Suprapubic skin (tissue), 4 donors: ENCODE results near the gene ROBO1.

Source experiments
- EP300 ChIP-seq: sonication (generic); formaldehyde crosslinking; IDR thresholded peaks from one replicate; pipeline ENCODE4 v1.6.1; 2017; ENCODE audit warnings: antibody characterized with exemption
- POLR2A ChIP-seq, 2 donors: fragments of 450-650 bp; IDR thresholded peaks; one replicate each; pipeline ENCODE4 v1.6.1; 2017; ENCODE audit warnings: antibody characterized with exemption in 2 of 2, mild to moderate bottlenecking in 2 of 2, moderate library complexity in 2 of 2
- POLR2AphosphoS5 ChIP-seq, 3 donors: sonication (generic); formaldehyde crosslinking; IDR thresholded peaks; one replicate each; pipeline ENCODE4 v1.6.1; 2017; ENCODE audit warnings: antibody characterized with exemption in 3 of 3
- TF ChIP-seq, protein P1 (sequence below), 2 donors: fragments of 200-600 bp in 1 of 2; fragments of 450-650 bp in 1 of 2; sonication (generic) in 1 of 2; IDR thresholded peaks; one replicate each; pipeline ENCODE4 v1.5.1; 2016 to 2019; ENCODE audit warnings: antibody characterized with exemption in 2 of 2, mild to moderate bottlenecking in 1 of 2, moderate library complexity in 1 of 2

DNA sequence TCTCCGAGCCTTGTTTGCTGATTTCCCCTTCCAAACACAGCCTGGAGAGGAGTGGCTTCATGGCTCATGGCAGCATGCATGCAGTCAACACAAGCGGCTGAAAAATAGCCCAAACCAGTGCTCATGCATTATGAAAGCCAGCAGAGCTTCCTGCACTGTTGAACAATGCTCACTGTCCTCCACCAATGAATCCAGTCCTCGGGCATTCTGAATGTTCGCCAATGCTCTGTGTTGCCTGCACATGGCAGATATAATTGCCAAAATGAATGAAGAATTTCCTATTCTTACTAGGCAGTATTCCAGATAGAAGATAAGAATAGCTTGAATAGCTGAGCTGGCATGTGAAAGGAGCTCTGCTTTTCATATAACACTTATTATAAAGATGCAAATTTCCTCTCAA is 252.7 kb downstream of the ROBO1 start:
- no peak for TF ChIP-seq EP300
- TF ChIP-seq, protein P1, sequence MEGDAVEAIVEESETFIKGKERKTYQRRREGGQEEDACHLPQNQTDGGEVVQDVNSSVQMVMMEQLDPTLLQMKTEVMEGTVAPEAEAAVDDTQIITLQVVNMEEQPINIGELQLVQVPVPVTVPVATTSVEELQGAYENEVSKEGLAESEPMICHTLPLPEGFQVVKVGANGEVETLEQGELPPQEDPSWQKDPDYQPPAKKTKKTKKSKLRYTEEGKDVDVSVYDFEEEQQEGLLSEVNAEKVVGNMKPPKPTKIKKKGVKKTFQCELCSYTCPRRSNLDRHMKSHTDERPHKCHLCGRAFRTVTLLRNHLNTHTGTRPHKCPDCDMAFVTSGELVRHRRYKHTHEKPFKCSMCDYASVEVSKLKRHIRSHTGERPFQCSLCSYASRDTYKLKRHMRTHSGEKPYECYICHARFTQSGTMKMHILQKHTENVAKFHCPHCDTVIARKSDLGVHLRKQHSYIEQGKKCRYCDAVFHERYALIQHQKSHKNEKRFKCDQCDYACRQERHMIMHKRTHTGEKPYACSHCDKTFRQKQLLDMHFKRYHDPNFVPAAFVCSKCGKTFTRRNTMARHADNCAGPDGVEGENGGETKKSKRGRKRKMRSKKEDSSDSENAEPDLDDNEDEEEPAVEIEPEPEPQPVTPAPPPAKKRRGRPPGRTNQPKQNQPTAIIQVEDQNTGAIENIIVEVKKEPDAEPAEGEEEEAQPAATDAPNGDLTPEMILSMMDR (IDR thresholded peaks at IDR 0.05) = no peak
- no peak for TF ChIP-seq POLR2A (IDR thresholded peaks at IDR 0.05)
- TF ChIP-seq POLR2AphosphoS5 (IDR thresholded peaks at IDR 0.05) = no peak
